ENCODE measurements around the gene PNMA5.
A peak's percentile ranks its signal among the peaks of the same experiment; 100 is the strongest.

The PNMA5 gene

GRCh38 chrX:152959626-152960025, 34.3 kb downstream of the PNMA5 start:
- no peak for DNase-seq (ENCODE audit: low read depth)
- no peak overlapping the region for H3K4me3 ChIP-seq (ENCODE audit: low read depth, low read length)
- TF ChIP-seq MAX (IDR thresholded peaks at IDR 0.05; ENCODE audit: low read depth, low read length) = no peak
- TF ChIP-seq POLR2A (IDR thresholded peaks at IDR 0.05; ENCODE audit: extremely low read depth, insufficient read length) = no peak
- no peak for TF ChIP-seq MYC (IDR thresholded peaks at IDR 0.05; ENCODE audit: low read depth, low read length)
- TF ChIP-seq CTCF (IDR thresholded peaks at IDR 0.05; ENCODE audit: low read depth, low read length) = no peak

- peak; percentile 89 for DNase-seq (ENCODE audit: low read depth)
- H3K4me3 ChIP-seq (ENCODE audit: low read depth, low read length) = no peak overlapping the region
Measured at GRCh38 chrX:152958524-152959465, 35.1 kb downstream of the PNMA5 start.

GRCh38 chrX:152958047-152958446, 35.9 kb downstream of the PNMA5 start:
- TF ChIP-seq MAX (IDR thresholded peaks at IDR 0.05; ENCODE audit: low read depth, low read length) = no peak
- TF ChIP-seq POLR2A (IDR thresholded peaks at IDR 0.05; ENCODE audit: extremely low read depth, insufficient read length) = no peak
- no peak for TF ChIP-seq CTCF (IDR thresholded peaks at IDR 0.05; ENCODE audit: low read depth, low read length)
- no peak for TF ChIP-seq MYC (IDR thresholded peaks at IDR 0.05; ENCODE audit: low read depth, low read length)
- DNase-seq (ENCODE audit: low read depth) = peak; percentile 16
- no peak overlapping the region for H3K4me3 ChIP-seq (ENCODE audit: low read depth, low read length)

More at GRCh38 chrX:152958524-152959465, 35.1 kb downstream of the PNMA5 start:
- TF ChIP-seq MYC (IDR thresholded peaks at IDR 0.05; ENCODE audit: low read depth, low read length) (no peak; the same call in 1 of the 2 replicates), CTCF (IDR thresholded peaks at IDR 0.05; ENCODE audit: low read depth, low read length) (peak; percentile 67), POLR2A (IDR thresholded peaks at IDR 0.05; ENCODE audit: extremely low read depth, insufficient read length) (no peak), MAX (IDR thresholded peaks at IDR 0.05; ENCODE audit: low read depth, low read length) (peak; percentile 48; the same call in 1 of the 2 replicates)

- no peak for DNase-seq (ENCODE audit: low read depth)
- no peak for TF ChIP-seq MYC (IDR thresholded peaks at IDR 0.05; ENCODE audit: low read depth, low read length)
- TF ChIP-seq CTCF (IDR thresholded peaks at IDR 0.05; ENCODE audit: low read depth, low read length) = no peak
- no peak for TF ChIP-seq POLR2A (IDR thresholded peaks at IDR 0.05; ENCODE audit: extremely low read depth, insufficient read length)
- TF ChIP-seq MAX (IDR thresholded peaks at IDR 0.05; ENCODE audit: low read depth, low read length) = no peak
- H3K4me3 ChIP-seq (ENCODE audit: low read depth, low read length) = no peak overlapping the region
Measured at GRCh38 chrX:152950786-152951185, 43.1 kb downstream of the PNMA5 start.

- TF ChIP-seq MYC (IDR thresholded peaks at IDR 0.05; ENCODE audit: low read depth, low read length) = no peak
- TF ChIP-seq MAX (IDR thresholded peaks at IDR 0.05; ENCODE audit: low read depth, low read length) = no peak
- no peak for TF ChIP-seq CTCF (IDR thresholded peaks at IDR 0.05; ENCODE audit: low read depth, low read length)
- TF ChIP-seq POLR2A (IDR thresholded peaks at IDR 0.05; ENCODE audit: extremely low read depth, insufficient read length) = no peak
- no peak for DNase-seq (ENCODE audit: low read depth)
Measured at GRCh38 chrX:152949114-152949513, 44.8 kb downstream of the PNMA5 start.

More at GRCh38 chrX:152949114-152949513, 44.8 kb downstream of the PNMA5 start:
- H3K4me3 ChIP-seq (ENCODE audit: low read depth, low read length) = no peak overlapping the region

Data from NB4 (cell line).